ENCODE measurements around the gene SIRPA.

Gene SIRPA

DNA sequence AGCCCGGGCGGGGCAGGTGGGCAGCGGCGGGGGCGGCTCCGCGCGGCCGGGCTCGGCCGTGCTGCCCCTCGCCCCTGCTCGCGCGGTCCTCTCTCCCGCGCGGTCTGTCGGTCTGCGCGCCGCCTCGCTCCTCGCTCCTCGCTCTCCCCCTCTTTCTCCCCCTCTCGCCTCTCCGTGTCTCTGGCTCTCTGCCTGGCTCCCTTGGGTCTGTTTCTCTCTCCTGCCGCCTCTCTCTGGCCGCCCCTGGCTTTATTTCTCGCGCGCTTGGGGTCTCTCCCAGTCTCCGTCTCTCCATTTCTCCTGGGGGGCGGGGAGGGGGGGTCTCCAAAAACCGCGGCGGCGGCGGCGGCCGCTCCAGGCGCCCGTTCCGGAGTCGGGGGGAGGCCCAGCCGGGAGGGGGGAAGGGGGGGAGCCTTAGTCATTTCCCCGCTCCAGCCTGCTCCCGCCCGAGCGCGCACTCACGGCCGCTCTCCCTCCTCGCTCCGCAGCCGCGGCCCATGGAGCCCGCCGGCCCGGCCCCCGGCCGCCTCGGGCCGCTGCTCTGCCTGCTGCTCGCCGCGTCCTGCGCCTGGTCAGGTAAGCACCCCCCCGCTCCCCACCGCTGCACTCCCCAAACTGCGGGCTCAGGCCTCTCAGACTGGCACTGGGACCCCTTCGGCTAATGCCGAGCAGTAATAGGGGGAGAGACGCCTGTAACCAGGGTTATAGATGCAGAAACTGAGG is at the start of gene SIRPA:
TSS of gene SIRPA (plus strand) at position 457 of the 723 bp plus-strand sequence. CDS start at position 498, 41 bp downstream.
- peak; percentile 84 for DNase-seq

DNA sequence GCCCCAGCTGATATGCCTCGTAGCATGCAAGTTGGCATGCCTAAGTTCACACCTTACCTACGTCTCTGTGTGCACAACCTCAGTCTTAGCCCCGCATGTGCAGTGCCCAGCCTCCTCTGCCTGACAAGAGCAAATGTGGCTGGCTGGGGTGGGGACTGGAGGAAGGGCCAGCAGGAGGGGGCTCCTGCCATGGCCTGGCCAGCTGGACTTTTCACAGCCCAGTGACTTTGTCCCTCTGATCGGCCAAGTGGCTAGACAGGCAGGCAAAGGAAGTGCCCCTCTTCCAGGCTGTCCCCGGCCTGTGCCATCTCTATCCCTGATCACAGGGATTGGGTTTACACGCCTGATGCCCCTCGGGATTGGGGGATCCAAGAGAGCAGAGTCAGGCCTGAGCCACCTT is 49.5 kb upstream of the SIRPA start:
- DNase-seq: no peak

DNA sequence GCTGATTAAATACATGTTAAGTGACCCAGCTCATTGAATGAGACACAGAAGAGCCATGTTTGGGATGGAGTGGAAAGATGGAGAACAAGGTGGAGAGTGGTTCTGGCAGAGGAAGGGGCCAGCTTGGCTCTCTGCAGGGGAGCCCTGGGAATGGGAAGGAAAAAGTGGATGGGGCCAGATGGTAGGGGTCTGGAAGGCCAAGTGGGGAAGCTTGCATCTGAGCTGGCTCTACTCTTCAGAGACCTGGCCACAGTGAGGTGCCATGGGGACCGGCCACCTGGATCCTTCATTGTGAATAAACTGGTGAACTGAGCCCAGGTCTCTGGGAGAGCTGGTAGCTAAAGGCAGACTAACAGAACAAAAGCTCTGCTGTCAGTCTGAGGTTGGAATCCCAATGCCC is 48.9 kb upstream of the SIRPA start:
- no peak for DNase-seq

DNA sequence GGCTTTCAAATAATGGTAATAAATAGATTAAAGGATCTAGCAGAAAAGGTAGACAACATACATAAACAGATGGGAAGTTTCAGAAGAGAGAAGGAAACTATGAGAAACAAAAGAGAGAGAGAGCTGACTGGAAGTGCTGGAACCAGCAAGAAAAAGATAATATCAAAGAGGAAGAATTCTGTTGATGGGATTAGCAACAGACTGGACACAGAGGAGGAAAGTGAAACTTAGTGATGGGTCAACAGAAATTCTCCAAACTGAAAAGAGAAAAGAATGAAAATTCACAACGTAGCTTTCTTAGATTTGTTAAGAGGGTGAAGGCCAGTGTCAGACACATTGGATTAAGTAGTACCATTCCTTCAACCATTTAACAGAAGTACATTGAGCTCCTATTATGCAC is 48.3 kb upstream of the SIRPA start:
- DNase-seq: no peak

DNA sequence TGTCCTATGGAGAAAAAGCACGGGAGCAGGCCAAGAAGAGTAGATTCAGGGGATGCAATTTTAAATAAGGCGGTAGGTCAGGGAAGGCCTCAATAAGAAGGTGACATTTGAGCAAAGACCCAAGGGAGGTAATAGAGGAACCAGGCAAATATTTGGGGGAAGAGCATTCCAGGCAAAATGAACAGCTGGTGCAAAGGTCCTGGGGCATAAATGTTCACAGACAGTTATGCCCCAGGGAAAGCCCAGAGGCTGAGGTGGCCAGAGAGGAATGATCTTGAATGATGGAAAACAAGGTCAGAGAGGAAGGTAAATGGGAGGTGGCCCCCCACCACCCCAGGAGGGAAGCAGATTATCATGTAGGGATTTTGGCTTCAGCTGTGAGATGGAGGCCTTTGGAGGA is 47.4 kb upstream of the SIRPA start:
- DNase-seq: no peak

DNA sequence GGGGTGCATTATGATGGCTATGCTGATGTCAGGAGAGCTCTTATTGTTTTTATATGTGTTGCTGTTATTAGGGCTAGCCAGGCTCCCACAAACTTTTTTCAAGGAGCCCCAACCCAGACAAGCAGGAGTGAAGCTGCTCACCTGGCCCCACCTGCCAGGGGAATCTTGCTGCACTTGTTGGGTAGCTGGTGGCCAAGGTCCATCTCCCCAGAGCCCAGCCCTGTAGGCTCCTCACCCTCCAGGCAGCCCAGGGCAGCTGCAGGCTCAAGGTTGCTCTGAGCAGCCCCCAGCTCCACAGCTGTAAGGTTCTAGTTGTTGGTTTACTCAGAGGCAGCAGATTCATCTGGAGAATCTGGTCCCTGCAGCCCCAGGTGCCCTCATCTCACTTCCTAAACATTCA is 46.8 kb upstream of the SIRPA start:
- no peak for DNase-seq

DNA sequence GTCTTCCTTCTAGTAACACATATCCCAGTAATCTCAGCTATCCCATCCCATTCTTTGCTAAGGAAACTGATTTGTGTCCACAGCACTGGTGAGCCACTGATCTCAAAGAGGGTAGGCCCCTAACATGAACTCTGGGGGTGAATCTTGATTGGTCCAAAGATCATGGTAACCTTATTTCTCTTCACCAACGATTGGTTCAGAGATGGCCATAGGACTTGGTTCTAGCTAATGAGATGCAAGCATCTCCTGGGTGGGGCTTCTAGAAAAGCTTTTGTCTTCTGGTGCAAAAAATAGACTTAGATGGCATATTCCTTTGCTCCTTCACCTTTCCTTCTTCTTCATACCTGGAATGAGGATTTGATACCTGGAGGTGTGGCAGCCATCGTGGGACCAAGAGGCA is 43.8 kb upstream of the SIRPA start:
- DNase-seq: no peak

DNA sequence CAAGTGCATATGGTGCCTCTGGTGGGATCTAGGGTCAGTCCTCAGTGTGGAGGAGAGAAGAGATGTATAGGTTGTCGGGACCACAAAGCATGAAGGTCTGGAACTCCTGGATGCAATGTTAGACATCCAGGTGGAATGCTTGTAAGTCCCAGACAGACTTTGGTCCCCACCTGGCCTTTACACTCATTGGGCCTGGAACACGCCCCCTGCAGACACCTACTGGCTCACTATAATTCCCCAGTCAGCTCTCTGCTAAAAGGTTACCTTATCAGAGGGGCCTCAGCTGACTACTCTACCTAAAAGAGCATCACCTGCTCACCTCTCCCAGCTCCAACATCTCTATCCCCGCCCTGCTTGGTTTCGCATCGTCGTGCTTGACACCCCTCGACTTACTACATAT is 41.7 kb upstream of the SIRPA start:
- no peak for DNase-seq

DNA sequence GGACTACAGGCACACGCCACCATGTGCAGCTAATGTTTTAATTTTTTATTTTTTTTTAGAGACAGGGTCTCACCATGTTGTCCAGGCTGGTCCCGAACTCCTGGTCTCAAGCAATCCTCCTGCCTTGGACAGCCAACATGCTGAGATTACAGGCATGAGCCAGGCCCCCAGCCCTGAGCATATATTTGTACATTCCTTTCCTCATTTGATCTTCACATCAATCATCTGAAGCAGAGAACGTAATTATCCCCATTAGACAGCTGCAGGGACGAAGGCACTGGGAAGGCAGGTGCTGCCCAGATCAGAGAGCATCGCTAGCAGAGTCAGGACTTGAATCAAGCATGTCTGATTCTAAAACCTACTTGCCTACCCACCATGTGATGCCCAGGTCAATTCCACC is 41.0 kb upstream of the SIRPA start:
- no peak for DNase-seq

DNA sequence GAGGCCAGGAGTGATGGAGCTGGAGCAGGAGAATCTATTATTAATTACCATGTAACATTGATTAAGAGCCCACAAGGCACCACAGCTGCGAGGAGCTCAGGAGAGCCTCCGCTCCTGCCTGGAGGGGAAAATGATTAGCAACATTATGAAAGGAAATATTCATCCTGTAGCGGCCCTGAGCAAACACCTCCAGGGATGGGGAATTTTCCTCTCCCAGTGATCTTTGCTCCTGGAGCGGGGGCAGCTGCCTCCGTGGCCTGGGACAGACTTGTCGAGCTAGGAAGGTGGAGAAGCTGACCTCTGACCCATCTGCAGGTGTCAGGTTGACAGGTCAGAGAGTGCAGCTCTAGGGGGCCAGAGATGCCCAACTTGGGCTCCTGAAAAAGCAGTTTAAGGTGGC is 40.1 kb upstream of the SIRPA start:
- DNase-seq: no peak

DNA sequence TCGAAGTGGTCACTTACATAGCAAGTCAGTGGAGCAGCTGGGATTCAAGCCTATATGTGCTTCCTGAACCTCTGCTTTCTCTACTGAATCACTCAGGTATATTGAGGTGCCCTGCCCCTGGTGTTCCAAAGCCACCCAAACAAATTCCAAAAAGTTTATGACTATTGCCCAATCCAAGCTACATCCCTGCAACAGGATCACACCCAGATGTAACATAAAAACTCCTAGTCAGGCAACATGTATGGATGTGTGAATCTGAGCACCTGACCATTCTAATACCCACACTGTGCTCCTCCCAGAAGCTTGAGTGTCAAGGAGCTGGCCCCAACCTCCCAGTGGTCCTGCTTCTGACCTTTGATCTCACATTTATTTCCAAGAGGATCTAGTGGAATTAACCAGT is 39.5 kb upstream of the SIRPA start:
- DNase-seq: no peak

DNA sequence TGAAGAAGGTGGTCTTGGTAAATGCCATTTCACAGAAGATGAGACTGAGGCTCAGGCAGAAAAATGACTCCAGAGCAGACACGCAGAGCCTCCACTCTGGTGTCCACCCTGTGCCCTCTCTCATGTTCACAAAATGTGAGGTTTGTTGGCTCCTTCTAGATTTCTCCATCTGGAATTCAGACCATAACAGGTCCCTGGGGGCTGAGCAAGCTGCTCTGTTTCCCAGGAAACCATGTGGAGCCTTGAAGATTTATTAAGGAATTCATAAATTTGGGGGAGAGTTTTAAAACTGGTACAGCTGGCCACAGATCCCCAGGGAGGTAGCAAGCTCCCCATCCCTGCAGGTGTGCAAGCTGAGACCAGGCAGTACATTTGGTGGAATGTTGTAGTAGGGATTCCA is 38.8 kb upstream of the SIRPA start:
- no peak for DNase-seq

DNA sequence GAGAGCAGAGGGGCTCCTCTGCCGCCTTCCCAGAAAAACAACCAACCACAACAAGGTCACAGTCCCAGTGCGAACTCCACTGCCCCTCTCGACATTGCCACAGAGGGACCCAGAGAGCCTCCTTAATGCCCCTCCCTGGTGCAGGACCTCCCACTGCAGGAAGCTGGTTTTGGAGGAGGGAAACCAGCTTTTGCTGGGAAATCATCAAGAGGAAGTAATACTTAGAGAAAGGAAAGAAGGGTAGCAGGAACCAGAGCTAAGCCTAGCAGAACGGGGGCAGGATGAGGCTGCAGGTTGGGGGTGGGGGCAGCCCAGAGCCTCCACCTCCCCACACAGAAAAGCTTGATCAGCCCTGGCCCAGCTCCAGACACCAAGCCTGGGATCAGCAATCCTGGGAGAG is 37.7 kb upstream of the SIRPA start:
- no peak for DNase-seq

DNA sequence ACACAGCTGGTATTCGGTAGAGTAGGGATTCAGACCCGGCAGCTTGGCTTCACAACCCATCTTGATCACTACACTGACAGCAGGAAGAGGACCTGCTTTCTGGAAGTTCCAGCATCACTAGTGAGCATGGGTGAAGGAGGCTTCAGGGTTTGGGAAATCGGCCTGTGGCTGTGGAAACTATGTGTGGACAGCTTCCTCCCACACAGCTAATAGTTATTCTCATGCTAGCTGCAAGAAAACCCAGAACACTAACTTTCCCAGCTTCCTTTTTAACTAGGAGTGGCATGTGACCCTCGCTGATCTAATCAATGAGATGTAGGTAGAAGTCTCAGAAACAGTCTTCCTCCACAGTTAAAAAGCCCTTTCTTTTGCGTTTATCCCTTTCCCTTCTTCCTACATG is 36.3 kb upstream of the SIRPA start:
- no peak for DNase-seq

DNA sequence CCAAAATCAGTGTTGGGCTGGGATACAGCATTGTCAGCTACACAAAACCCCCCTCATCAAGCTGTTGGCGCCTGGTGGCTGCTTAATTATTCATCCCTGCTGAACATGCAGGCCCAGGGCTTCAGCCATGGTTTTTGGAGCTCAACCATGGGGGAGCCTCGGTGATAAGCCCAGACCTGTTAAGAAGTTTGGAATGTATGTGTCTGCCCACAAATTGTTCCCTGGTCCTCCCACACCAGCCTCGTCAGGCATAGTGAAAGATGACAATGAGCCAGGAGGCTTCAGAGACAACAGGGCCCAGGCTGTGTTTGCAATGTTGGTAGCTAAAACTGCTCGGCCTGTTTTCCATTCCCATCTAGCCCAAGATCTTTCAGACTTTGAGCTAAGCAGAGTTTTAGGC is 34.8 kb upstream of the SIRPA start:
- DNase-seq: no peak

DNA sequence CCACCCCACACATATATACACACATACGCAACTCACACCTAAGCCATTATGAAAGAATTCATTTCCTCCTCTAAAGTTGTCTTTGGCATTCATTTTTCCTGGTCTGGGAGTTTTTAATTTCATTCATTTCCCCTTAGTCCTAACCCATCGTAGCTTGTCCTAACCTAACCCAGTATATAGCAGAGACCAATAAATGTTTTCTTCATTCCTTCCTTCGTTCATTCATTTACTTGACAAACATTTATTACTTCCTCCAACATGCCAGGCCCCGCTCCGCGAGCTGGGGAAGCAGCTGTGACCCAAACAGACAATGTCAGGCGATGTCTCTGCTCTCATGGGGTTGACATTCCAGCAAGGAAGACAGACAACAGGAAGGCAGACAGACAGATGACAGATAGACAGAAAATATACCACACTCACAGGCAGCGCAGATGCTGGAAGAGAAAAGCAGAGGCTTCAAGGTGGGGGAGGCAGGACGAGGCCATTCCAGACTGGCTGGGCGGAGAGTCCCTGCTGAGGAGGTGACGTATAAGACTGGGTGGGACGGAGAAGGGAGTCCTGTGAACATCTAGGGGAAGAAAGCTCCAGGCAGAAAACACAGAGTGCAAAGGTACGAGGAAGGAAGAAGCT is 33.7 kb upstream of the SIRPA start:
- DNase-seq: no peak

DNA sequence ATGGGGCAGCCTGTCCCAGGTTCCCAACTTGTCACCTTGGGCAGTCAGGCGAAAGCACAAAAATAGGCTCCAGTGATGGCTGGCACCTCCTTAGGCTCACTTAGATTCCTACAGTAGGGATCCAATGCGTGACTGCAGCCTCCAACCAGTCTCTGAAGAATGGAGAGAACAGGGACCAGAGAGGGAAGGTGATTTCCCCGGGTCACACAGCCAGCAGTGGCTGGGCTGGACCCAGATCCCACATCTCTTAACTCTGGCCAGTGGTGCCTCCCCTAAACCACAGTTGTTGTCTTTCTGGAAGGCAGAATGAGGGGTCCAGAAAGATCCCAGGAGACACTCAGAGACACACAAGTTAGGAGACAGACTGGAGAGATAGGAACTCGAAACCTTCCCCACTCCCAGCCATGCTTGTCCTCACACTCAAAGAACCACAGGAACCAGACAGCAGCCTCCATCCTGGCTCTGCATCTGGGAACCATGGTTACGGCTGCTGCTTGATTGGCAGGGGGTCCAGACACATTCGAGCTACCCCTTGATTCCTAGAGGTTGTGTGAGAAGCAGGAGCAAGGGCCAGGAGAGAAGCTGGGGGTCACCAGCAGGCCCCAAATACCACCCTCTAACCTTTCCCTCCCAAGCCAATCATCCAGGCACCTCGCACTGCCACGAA is 33.1 kb upstream of the SIRPA start:
- no peak for DNase-seq

DNA sequence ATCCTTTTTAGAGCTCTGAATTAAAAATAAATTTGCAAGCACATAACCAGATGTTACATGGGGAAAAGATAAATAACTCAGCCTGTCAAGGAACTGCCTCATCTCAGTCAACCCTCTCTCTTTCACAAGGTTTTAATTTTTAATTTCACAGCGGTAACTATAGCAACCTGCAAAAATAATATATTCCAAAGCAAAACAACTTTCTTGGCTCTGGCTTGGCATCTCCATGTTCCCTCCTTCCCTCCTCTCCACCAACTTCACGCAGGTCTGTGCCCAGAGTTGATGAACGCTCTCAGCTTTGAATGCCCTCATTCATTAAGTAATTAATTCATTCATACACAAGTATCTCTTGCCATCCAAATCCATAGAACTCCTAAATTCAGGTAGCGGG is 32.5 kb upstream of the SIRPA start:
- no peak for DNase-seq

DNA sequence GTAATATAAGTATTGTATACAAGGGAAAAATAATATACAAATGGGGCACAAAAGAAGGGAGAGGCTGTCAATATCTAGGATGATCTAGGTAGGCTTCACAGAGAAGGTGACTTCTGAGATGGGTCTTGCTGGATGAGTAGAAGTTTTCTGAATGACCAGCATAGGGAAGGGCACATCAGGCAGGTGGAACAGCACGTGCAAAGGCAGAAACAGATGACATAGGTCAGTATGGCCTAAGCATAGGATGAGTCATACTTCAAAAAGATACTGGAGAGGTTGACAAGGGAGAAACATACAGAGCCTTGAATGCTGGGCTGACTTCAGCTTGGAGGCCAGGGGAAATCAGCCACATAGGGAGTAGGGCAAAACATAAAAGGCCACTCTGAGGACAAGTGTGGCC is 31.9 kb upstream of the SIRPA start:
- DNase-seq: no peak

DNA sequence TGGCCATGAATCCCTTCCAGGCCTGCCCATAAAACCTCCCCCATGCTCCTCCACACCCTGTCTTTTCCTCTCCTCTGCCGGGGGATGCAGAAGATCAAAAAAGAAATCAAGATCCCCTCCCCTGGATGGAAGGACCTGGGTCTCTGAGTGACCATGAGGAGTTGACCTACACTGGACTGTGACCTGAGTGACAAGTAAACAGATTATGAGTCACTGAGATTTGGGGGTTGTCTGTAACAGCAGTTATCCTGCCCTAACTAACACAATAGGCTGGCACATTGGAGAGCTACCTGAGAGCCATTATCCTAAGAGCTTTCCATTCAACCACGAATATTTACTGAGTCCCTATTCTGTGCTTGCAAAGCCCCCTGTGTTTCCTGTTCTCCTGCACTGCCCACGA is 28.4 kb upstream of the SIRPA start:
- DNase-seq: no peak

DNA sequence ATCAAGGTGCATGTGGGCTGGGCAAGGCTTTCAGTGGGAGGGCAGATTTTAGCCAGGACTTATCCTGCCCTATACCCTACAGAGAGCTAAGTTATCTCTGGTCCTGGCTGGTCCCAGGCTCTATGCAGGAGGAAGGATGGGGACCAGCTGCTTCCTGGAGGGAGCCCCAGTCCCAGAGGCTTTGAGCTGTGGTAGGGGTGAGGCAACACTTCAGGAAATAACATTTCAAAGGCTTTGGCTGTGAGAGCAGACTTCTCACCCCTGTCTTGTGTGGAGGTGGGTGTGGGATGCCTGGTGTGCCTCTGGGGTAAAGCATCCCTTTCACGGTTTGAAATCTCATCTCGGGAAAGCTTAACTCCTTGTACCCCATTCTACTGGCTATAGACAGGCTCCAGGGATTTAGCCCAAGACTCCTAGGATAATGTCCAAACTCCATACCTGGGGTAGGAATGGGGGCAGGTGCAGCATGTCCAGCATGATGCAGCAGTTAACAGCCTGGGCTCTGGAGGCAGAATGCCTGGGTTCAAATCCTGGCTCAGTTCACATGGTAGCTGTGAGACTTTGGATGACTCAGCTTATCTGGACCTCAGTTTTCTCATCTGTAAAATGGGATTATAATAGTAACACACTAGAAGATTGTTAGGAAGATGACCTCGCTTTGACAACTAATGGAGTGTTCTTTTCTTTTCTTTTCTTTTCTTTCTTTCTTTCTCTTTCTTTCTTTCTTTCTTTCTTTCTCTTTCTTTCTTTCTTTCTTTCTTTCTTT is 27.5 kb upstream of the SIRPA start:
- no peak for DNase-seq

DNA sequence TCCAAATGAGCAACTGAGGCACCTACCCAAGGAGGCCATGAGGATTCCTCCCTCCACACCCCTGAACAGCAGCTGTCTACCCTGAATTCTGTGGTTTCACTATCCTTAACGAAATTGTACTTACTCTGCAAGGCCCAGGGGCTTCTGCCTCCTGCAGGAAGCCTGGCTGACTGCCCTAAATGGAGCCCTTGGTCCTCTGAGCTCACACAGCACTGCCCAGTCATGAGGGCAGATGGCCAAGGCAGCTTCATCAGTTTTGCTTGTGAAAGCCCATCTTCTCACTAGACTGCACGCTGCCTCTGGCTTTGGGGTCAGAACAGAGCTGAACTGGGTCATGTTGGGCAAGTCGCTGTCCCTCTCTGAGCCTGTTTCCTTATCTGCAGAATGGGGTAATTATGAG is 26.4 kb upstream of the SIRPA start:
- DNase-seq: no peak

DNA sequence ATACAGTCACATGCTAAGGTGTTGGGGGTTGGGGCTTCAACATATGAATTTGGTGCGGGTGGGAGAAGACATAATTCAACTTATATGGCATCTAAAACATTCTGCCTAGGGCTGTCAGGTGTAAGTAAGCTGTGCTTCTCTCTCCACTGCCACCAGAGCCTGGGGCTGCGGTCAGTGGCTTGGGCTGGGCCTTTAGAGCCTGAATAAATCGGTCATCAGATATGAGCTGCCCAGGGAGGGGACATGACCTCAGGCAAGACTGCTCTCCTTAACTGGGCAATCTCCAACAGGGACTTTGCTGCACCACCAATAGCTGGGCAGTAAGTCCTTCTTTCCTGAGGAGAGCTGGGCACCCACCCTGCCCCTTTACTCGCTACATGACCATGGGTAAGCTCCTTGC is 24.9 kb upstream of the SIRPA start:
- no peak for DNase-seq
